Right renal cortex interstitium (tissue), 3 donors: ENCODE results near the gene GALNT9. TPM values are rescaled to one million over a fixed set of nuclear protein-coding genes. Genes with fewer than 3 reads are reported as not detected.

Experiments
- DNase-seq, 3 donors: peaks; one replicate each; pipeline ENCODE4 v3.0.0-alpha.2; 2013; ENCODE audit warnings: low read depth in 3 of 3, low spot score in 2 of 3
- polyA plus RNA-seq, 3 donors: library from polyadenylated mRNA; unstranded; fragments of 120-200 nt; gene quantifications; one replicate each; pipeline ENCODE4 v1.2.1, GENCODE V29; 2013; ENCODE audit not compliant: insufficient read length in 3 of 3

The GALNT9 gene
- polyA plus RNA-seq, 3 donors: 6.2 to 8.0 (median 7.1) TPM

- no peak for DNase-seq
Observed at GRCh38 chr12:132239796-132240668, 89.4 kb downstream of the GALNT9 start.

- no peak for DNase-seq
Observed at GRCh38 chr12:132239392-132239791, 90.0 kb downstream of the GALNT9 start.

- DNase-seq: no peak
Observed at GRCh38 chr12:132238884-132239283, 90.5 kb downstream of the GALNT9 start.

- DNase-seq: no peak
Observed at GRCh38 chr12:132238488-132238854, 90.9 kb downstream of the GALNT9 start.

GRCh38 chr12:132237772-132238487, 91.5 kb downstream of the GALNT9 start:
- no peak for DNase-seq

GRCh38 chr12:132236930-132237771, 92.2 kb downstream of the GALNT9 start:
- DNase-seq: no peak

GRCh38 chr12:132236129-132236929, 93.1 kb downstream of the GALNT9 start:
- no peak for DNase-seq

GRCh38 chr12:132235116-132235820, 94.1 kb downstream of the GALNT9 start:
- DNase-seq: no peak

- DNase-seq: no peak
Observed at GRCh38 chr12:132230381-132230780, 99.0 kb downstream of the GALNT9 start.

GRCh38 chr12:132229926-132230325, 99.5 kb downstream of the GALNT9 start:
- DNase-seq: no peak

- no peak for DNase-seq
Observed at GRCh38 chr12:132229193-132229760, 100.1 kb downstream of the GALNT9 start.

- DNase-seq: no peak
Observed at GRCh38 chr12:132228476-132229192, 100.8 kb downstream of the GALNT9 start.

GRCh38 chr12:132227782-132228475, 101.5 kb downstream of the GALNT9 start:
- no peak for DNase-seq

GRCh38 chr12:132227118-132227517, 102.3 kb downstream of the GALNT9 start:
- no peak for DNase-seq

GRCh38 chr12:132226604-132227003, 102.8 kb downstream of the GALNT9 start:
- no peak for DNase-seq

GRCh38 chr12:132225214-132225613, 104.2 kb downstream of the GALNT9 start:
- DNase-seq: no peak

GRCh38 chr12:132224484-132224883, 104.9 kb downstream of the GALNT9 start:
- DNase-seq: no peak

- no peak for DNase-seq
Observed at GRCh38 chr12:132222808-132223173, 106.6 kb downstream of the GALNT9 start.
